ENCODE measurements around the gene CDSN. TPM values are rescaled to one million over a fixed set of nuclear protein-coding genes. Genes with fewer than 3 reads are reported as not detected.
A peak's percentile ranks its signal among the peaks of the same experiment; 100 is the strongest.

The CDSN gene
- total RNA-seq, 4 donors from 2014 or later: not detected

GRCh38 chr6:31122791-31123706 is 2.8 kb upstream of the CDSN start:
- H3K27me3 ChIP-seq: no peaks in the 10 kb centered on the region
- TF ChIP-seq POLR2A (IDR thresholded peaks at IDR 0.05) (no peak), EP300 (IDR thresholded peaks at IDR 0.05) (no peak), POLR2AphosphoS5 (IDR thresholded peaks at IDR 0.05) (no peak), CTCF (IDR thresholded peaks at IDR 0.05) (no peak)
- 2 to 16% methylated on average over 7 to 9 of the region's 16 CpGs for WGBS, 2 donors (ENCODE audit: low coverage in 1 of 2)
- no peaks in the 10 kb centered on the region for H3K9me3 ChIP-seq
- no peak overlapping the region for H3K4me3 ChIP-seq
- H3K27ac ChIP-seq: peak overlapping the region; percentile 47 to 66 (median 62)
- peak; percentile 70 for ATAC-seq
- H3K36me3 ChIP-seq: peaks cover 0 to 3% of the 10 kb centered on the region in 2 donors
- peaks cover 0 to 28% (median 10%) of the 10 kb centered on the region in 3 donors for H3K4me1 ChIP-seq

GRCh38 chr6:31121131-31121790 is 1.0 kb upstream of the CDSN start:
- Histone ChIP-seq H3K4me1 (peaks cover 0 to 46% (median 21%) of the 10 kb centered on the region in 3 donors), H3K9me3 (no peaks in the 10 kb centered on the region), H3K27ac (no peak overlapping the region), H3K27me3 (no peaks in the 10 kb centered on the region), H3K4me3 (no peak overlapping the region), H3K36me3 (peaks cover 0 to 3% of the 10 kb centered on the region in 2 donors)
- TF ChIP-seq POLR2A (IDR thresholded peaks at IDR 0.05) (no peak), EP300 (IDR thresholded peaks at IDR 0.05) (no peak), CTCF (IDR thresholded peaks at IDR 0.05) (no peak), POLR2AphosphoS5 (IDR thresholded peaks at IDR 0.05) (no peak)
- ATAC-seq: no peak
- 87 to 92% methylated on average over 6 of the region's 12 CpGs for WGBS, 2 donors (ENCODE audit: low coverage in 1 of 2)

GRCh38 chr6:31118178-31118577 is 2.1 kb downstream of the CDSN start:
- no peaks in the 10 kb centered on the region for H3K36me3 ChIP-seq
- H3K4me1 ChIP-seq: peaks cover 0 to 63% (median 33%) of the 10 kb centered on the region in 3 donors
- 78 to 80% methylated on average over 7 of the region's 7 CpGs for WGBS, 2 donors (ENCODE audit: low coverage in 1 of 2)

GRCh38 chr6:31116661-31117385 is 3.4 kb downstream of the CDSN start:
- peak; percentile 22 for ATAC-seq
- H3K9me3 ChIP-seq: no peaks in the 10 kb centered on the region
- peaks cover 0 to 49% (median 23%) of the 10 kb centered on the region in 3 donors for H3K4me1 ChIP-seq
- H3K27ac ChIP-seq: peak overlapping the region in 3 of 4 donors; percentile 44 to 68 (median 54)
- H3K36me3 ChIP-seq: no peaks in the 10 kb centered on the region
- 87% methylated on average over 7 of the region's 19 CpGs; no CpG with 5 or more reads in 1 of the 2 donors for WGBS, 2 donors (ENCODE audit: low coverage in 1 of 2)
- TF ChIP-seq POLR2A (IDR thresholded peaks at IDR 0.05): no peak
- TF ChIP-seq EP300 (IDR thresholded peaks at IDR 0.05): no peak
- no peak for TF ChIP-seq POLR2AphosphoS5 (IDR thresholded peaks at IDR 0.05)
- no peak for TF ChIP-seq CTCF (IDR thresholded peaks at IDR 0.05)
- no peaks in the 10 kb centered on the region for H3K27me3 ChIP-seq
- H3K4me3 ChIP-seq: peak overlapping the region in 1 of 2 donors; percentile 42

More at GRCh38 chr6:31118178-31118577, 2.1 kb downstream of the CDSN start:
- Histone ChIP-seq H3K27ac (no peak overlapping the region), H3K9me3 (no peaks in the 10 kb centered on the region), H3K4me3 (no peak overlapping the region), H3K27me3 (no peaks in the 10 kb centered on the region)
- no peak for TF ChIP-seq POLR2A (IDR thresholded peaks at IDR 0.05)
- no peak for TF ChIP-seq EP300 (IDR thresholded peaks at IDR 0.05)
- TF ChIP-seq CTCF (IDR thresholded peaks at IDR 0.05): no peak
- TF ChIP-seq POLR2AphosphoS5 (IDR thresholded peaks at IDR 0.05): no peak
- ATAC-seq: no peak

All from gastroesophageal sphincter (tissue), 4 donors.